HEK293 (cell line): ENCODE measurements around the gene CLDN19.

Source experiments
- ATF2 ChIP-seq: fragments of 450-650 bp; formaldehyde crosslinking; IDR thresholded peaks from 2 replicates; pipeline ENCODE4 v1.5.1; 2016; ENCODE audit warnings: missing biosample characterization, missing genetic modification characterization, low read depth
- CTCF ChIP-seq: fragments of 450-650 bp; formaldehyde crosslinking; IDR thresholded peaks from 2 replicates; pipeline ENCODE4 v1.5.1; 2016; ENCODE audit warnings: missing biosample characterization, missing genetic modification characterization
- GLIS2 ChIP-seq: fragments of 450-650 bp; formaldehyde crosslinking; IDR thresholded peaks from 2 replicates; pipeline ENCODE4 v1.5.1; 2016; ENCODE audit warnings: missing biosample characterization, missing genetic modification characterization
- REST ChIP-seq: fragments of 450-650 bp; formaldehyde crosslinking; IDR thresholded peaks from 2 replicates; pipeline ENCODE4 v1.5.1; 2016; ENCODE audit warnings: missing biosample characterization, missing genetic modification characterization
- ZBTB7A ChIP-seq: fragments of 450-650 bp; formaldehyde crosslinking; IDR thresholded peaks from 2 replicates; pipeline ENCODE4 v1.5.1; 2016; ENCODE audit warnings: low read depth, missing biosample characterization, missing genetic modification characterization
- ZFP37 ChIP-seq: fragments of 450-650 bp; formaldehyde crosslinking; IDR thresholded peaks from 2 replicates; pipeline ENCODE4 v1.5.1; 2016; ENCODE audit warnings: missing biosample characterization, missing genetic modification characterization
- ZNF239 ChIP-seq: fragments of 450-650 bp; formaldehyde crosslinking; IDR thresholded peaks from 2 replicates; pipeline ENCODE4 v1.5.1; 2016; ENCODE audit warnings: missing biosample characterization, missing genetic modification characterization
- ZNF37A ChIP-seq: fragments of 450-650 bp; IDR thresholded peaks from 2 replicates; pipeline ENCODE4 v1.5.1; 2018; ENCODE audit warnings: missing biosample characterization, missing genetic modification characterization
- ZNF530 ChIP-seq: fragments of 450-650 bp; formaldehyde crosslinking; IDR thresholded peaks from 2 replicates; pipeline ENCODE4 v1.5.1; 2016; ENCODE audit warnings: low read depth, missing biosample characterization, missing genetic modification characterization
- ZNF776 ChIP-seq: fragments of 450-650 bp; formaldehyde crosslinking; IDR thresholded peaks from 2 replicates; pipeline ENCODE4 v1.5.0; 2017; ENCODE audit warnings: missing biosample characterization, missing genetic modification characterization, borderline replicate concordance
- ZSCAN5A ChIP-seq: fragments of 450-650 bp; formaldehyde crosslinking; IDR thresholded peaks from 2 replicates; pipeline ENCODE4 v1.5.1; 2016; ENCODE audit warnings: missing biosample characterization, missing genetic modification characterization

- TF ChIP-seq ATF2 = 0 out of 2 replicates have a peak, but pooled peaks have one; percentile 14
- no peak for TF ChIP-seq CTCF (tag by site-specific recombination)
- no peak for TF ChIP-seq ZFP37
- no peak for TF ChIP-seq ZNF530 (tag by site-specific recombination)
- TF ChIP-seq REST = no peak
- TF ChIP-seq ZNF776 (tag by site-specific recombination) = no peak
- no peak for TF ChIP-seq ZBTB7A
- TF ChIP-seq ZNF239 (tag by site-specific recombination) = no peak
- no peak for TF ChIP-seq ZSCAN5A (tag by site-specific recombination)
- no peak for TF ChIP-seq ZNF37A
- no peak for TF ChIP-seq GLIS2 (tag by site-specific recombination)
These were observed 18.6 kb upstream of the CLDN19 start for GRCh38 chr1:42758641-42759040.
